ENCODE measurements around the gene ARHGAP21.

GRCh38 chr10:24683554-24683953, 40.1 kb downstream of the ARHGAP21 start:
- TF ChIP-seq POLR2AphosphoS5 (IDR thresholded peaks at IDR 0.05; ENCODE audit: borderline replicate concordance, low read depth, low read length): no peak
- TF ChIP-seq EZH2 (IDR thresholded peaks at IDR 0.05): no peak

All from SK-N-MC (cell line).